Stomach smooth muscle (tissue), 2 donors: ENCODE results near the gene SLC39A11.
"Not testable (repeated sequence)": the region's sequence is repeated elsewhere in the genome, so short reads cannot be mapped to it uniquely, and the experiment has no call there.

Experiments used
- H3K27ac ChIP-seq: one replicate; pipeline ENCODE4 v1.7.0; 2013; ENCODE audit warnings: mild to moderate bottlenecking, low read length, inconsistent platforms
- H3K27me3 ChIP-seq, 2 donors: one replicate each; pipeline ENCODE4 v1.7.0; 2013; ENCODE audit warnings: low read length in 2 of 2; ENCODE audit not compliant: insufficient read depth in 2 of 2, control insufficient read depth in 1 of 2
- H3K36me3 ChIP-seq, 2 donors: one replicate each; pipeline ENCODE4 v1.7.0; 2013; ENCODE audit warnings: low read length in 2 of 2; ENCODE audit not compliant: control insufficient read depth in 2 of 2, insufficient read depth in 2 of 2
- H3K4me1 ChIP-seq: one replicate; pipeline ENCODE4 v1.7.0; 2013; ENCODE audit warnings: low read length; ENCODE audit not compliant: control insufficient read depth, insufficient read depth
- H3K4me3 ChIP-seq, 2 donors: one replicate each; pipeline ENCODE4 v1.7.0; 2013; ENCODE audit warnings: low read length in 2 of 2
- H3K9ac ChIP-seq, 2 donors: one replicate each; pipeline ENCODE4 v1.7.0; 2013; ENCODE audit warnings: low read length in 2 of 2, mild to moderate bottlenecking in 1 of 2
- H3K9me3 ChIP-seq, 2 donors: one replicate each; pipeline ENCODE4 v1.7.0; 2013; ENCODE audit warnings: low read length in 2 of 2; ENCODE audit not compliant: control insufficient read depth in 2 of 2
- donor health status: healthy.
- donor health status: Pancreatic carcinoma.

SLC39A11 gene

GRCh38 chr17:73071066-73071999 lies 21.2 kb downstream of the SLC39A11 start:
- Histone ChIP-seq H3K9me3 (no peaks in the 10 kb centered on the region), H3K27ac (no peak overlapping the region), H3K4me1 (peaks cover 5% of the 10 kb centered on the region), H3K27me3 (no peaks in the 10 kb centered on the region), H3K9ac (no peak overlapping the region), H3K36me3 (no peaks in the 10 kb centered on the region), H3K4me3 (no peak overlapping the region)

GRCh38 chr17:73069841-73070240 lies 22.6 kb downstream of the SLC39A11 start:
- H3K27me3 ChIP-seq = no peaks in the 10 kb centered on the region
- H3K27ac ChIP-seq = no peak overlapping the region
- H3K36me3 ChIP-seq = no peaks in the 10 kb centered on the region
- H3K9me3 ChIP-seq = no peaks in the 10 kb centered on the region
- no peak overlapping the region for H3K9ac ChIP-seq
- H3K4me1 ChIP-seq = peaks cover 5% of the 10 kb centered on the region
- no peak overlapping the region for H3K4me3 ChIP-seq

- Histone ChIP-seq H3K27ac (no peak overlapping the region), H3K4me1 (peaks cover 5% of the 10 kb centered on the region), H3K27me3 (no peaks in the 10 kb centered on the region), H3K9me3 (no peaks in the 10 kb centered on the region), H3K36me3 (no peaks in the 10 kb centered on the region), H3K4me3 (no peak overlapping the region), H3K9ac (no peak overlapping the region)
These were observed 23.2 kb downstream of the SLC39A11 start for GRCh38 chr17:73069164-73069770.

GRCh38 chr17:73068322-73069153 lies 23.9 kb downstream of the SLC39A11 start:
- no peak overlapping the region for H3K27ac ChIP-seq

GRCh38 chr17:73067699-73068098 lies 24.8 kb downstream of the SLC39A11 start:
- not testable (repeated sequence) for H3K4me1 ChIP-seq, H3K9ac ChIP-seq, H3K36me3 ChIP-seq, H3K27ac ChIP-seq, H3K9me3 ChIP-seq, H3K27me3 ChIP-seq, H3K4me3 ChIP-seq

More at GRCh38 chr17:73068322-73069153, 23.9 kb downstream of the SLC39A11 start:
- Histone ChIP-seq H3K9ac (no peak overlapping the region), H3K36me3 (no peaks in the 10 kb centered on the region), H3K9me3 (no peaks in the 10 kb centered on the region), H3K27me3 (no peaks in the 10 kb centered on the region), H3K4me1 (peaks cover 5% of the 10 kb centered on the region), H3K4me3 (no peak overlapping the region)

- no peak overlapping the region for H3K4me3 ChIP-seq
- peaks cover 5% of the 10 kb centered on the region for H3K4me1 ChIP-seq
- no peak overlapping the region for H3K9ac ChIP-seq
- H3K36me3 ChIP-seq = no peaks in the 10 kb centered on the region
- no peaks in the 10 kb centered on the region for H3K9me3 ChIP-seq
- no peaks in the 10 kb centered on the region for H3K27me3 ChIP-seq
- H3K27ac ChIP-seq = no peak overlapping the region
These were observed 25.4 kb downstream of the SLC39A11 start for GRCh38 chr17:73067075-73067474.

GRCh38 chr17:73066148-73066884 lies 26.2 kb downstream of the SLC39A11 start:
- H3K9me3 ChIP-seq = no peaks in the 10 kb centered on the region
- no peaks in the 10 kb centered on the region for H3K27me3 ChIP-seq
- H3K27ac ChIP-seq = no peak overlapping the region
- peaks cover 2% of the 10 kb centered on the region for H3K4me1 ChIP-seq
- H3K9ac ChIP-seq = no peak overlapping the region
- no peaks in the 10 kb centered on the region for H3K36me3 ChIP-seq
- H3K4me3 ChIP-seq = no peak overlapping the region

- H3K4me3 ChIP-seq = no peak overlapping the region
- H3K4me1 ChIP-seq = no peaks in the 10 kb centered on the region
- H3K27me3 ChIP-seq = no peaks in the 10 kb centered on the region
- H3K9ac ChIP-seq = no peak overlapping the region
- H3K9me3 ChIP-seq = no peaks in the 10 kb centered on the region
- no peaks in the 10 kb centered on the region for H3K36me3 ChIP-seq
- no peak overlapping the region for H3K27ac ChIP-seq
These were observed 27.1 kb downstream of the SLC39A11 start for GRCh38 chr17:73065376-73065775.

GRCh38 chr17:73064084-73064938 lies 28.2 kb downstream of the SLC39A11 start:
- no peaks in the 10 kb centered on the region for H3K9me3 ChIP-seq
- H3K9ac ChIP-seq = no peak overlapping the region
- H3K4me3 ChIP-seq = no peak overlapping the region
- no peaks in the 10 kb centered on the region for H3K36me3 ChIP-seq
- no peaks in the 10 kb centered on the region for H3K27me3 ChIP-seq
- no peak overlapping the region for H3K27ac ChIP-seq
- no peaks in the 10 kb centered on the region for H3K4me1 ChIP-seq
